ENCODE results near the gene SSBP1. TPM values are rescaled to one million over a fixed set of nuclear protein-coding genes. Genes with fewer than 3 reads are reported as not detected.

Gene SSBP1
- total RNA-seq, 1 donor = 148 TPM

DNA sequence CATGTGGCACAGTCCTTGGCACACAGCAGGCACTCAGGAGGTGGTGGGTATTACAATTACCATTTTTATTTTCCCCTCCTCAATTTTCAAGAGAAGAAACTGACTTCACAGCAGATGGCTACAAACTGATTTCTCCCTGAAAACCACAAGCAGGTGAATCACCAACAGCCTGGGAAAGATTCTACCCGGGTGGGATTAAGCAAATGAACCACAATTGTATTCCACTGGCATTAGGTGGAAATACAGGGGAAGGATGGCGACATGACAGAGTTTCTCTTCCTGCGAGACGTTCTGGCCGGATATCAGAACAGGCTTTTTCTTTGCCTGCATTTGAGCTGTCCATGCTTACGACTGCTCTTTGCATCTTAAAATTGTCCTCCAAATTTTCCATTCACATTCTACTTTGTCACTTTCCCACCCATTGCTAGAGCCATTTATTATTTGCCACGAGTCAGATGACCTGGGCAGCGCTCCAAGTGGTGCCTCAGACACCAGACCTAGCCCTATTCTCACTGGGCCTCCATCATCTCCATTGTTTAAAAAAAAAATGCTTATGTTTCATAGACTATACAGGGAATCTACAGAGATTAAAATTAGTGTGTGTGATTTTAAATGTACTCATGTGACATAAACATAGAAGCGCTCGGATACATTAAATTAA, 40.8 kb upstream of the SSBP1 start:
- no peak for TF ChIP-seq CTCF (IDR thresholded peaks at IDR 0.05; ENCODE audit: insufficient read depth, low read length)
- peak; percentile 10 for DNase-seq (ENCODE audit: low read depth)
- no peak overlapping the region for H3K4me3 ChIP-seq (ENCODE audit: low read depth, low read length)

DNA sequence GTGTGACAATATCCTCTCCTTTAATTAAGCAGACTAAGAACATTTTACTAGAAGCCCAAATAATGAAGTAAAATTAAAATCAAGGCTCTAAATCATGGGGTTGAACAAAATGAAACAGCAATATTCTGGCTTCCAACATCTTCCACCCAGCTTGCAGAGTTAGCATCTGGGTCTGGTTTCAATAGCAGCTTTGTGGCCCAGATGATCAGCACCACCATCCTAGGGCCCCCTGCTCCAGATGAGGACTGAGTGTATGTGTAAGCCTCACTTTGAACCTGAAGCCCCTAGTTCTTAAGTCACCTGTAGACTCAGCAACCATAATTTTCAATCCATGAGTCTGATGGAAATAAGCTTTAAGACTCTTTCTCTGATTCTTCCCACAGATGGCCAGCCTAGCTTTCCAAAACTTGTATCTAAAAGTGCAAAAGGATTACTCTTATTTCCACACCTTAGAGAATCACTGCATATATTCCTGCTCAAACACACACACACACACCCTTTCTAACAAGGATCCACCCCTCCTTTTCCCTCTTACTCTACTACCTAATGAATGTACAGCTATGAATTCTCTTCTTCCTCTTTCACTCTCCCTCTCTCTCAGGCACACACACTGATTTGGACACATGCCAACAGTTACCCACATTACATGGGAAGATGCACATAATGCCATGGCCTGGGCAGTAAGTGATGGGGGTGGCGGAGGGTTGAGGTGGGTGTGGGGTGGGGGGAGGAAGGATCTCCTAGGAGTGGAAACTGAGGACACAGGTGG, 39.7 kb upstream of the SSBP1 start:
- no peak for TF ChIP-seq CTCF (IDR thresholded peaks at IDR 0.05; ENCODE audit: insufficient read depth, low read length)
- H3K4me3 ChIP-seq (ENCODE audit: low read depth, low read length) = no peak overlapping the region
- DNase-seq (ENCODE audit: low read depth) = no peak

- no peak for DNase-seq (ENCODE audit: low read depth)
- no peak overlapping the region for H3K4me3 ChIP-seq (ENCODE audit: low read depth, low read length)
- no peak for TF ChIP-seq CTCF (IDR thresholded peaks at IDR 0.05; ENCODE audit: insufficient read depth, low read length)
Measured at GRCh38 chr7:141699860-141700259, 38.3 kb upstream of the SSBP1 start.

- H3K4me3 ChIP-seq (ENCODE audit: low read depth, low read length) = peak overlapping the region; percentile 83
- DNase-seq (ENCODE audit: low read depth) = no peak
- TF ChIP-seq CTCF (IDR thresholded peaks at IDR 0.05; ENCODE audit: insufficient read depth, low read length) = no peak
Measured at GRCh38 chr7:141700296-141700847, 37.8 kb upstream of the SSBP1 start.

DNA sequence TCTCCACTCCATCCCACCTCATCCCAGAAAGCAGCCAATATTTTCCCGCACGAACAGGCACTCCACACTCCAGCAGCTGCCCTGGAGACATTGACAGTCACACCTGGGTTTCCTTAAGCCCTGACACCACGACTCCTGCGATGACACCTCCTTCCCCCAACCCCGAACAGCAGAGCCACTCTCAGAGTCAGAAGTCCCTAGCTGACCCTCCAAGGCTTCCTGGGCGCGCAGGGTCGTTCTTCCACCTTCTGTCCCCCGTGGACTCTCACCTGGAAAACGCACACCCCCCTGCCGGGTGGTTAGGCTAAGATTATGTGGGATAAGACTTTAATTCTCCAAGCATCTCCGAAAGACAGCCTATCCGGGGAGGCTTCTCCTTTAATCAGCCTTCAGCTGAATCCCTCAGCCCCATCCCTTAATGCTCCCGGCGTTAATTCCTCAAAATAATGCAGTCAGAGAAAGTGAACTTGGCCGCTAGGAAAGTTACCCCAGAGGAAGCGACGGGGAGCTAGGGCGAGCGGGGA, 37.2 kb upstream of the SSBP1 start:
- TF ChIP-seq CTCF (IDR thresholded peaks at IDR 0.05; ENCODE audit: insufficient read depth, low read length) = no peak
- DNase-seq (ENCODE audit: low read depth) = no peak
- peak overlapping the region; percentile 83 for H3K4me3 ChIP-seq (ENCODE audit: low read depth, low read length)

DNA sequence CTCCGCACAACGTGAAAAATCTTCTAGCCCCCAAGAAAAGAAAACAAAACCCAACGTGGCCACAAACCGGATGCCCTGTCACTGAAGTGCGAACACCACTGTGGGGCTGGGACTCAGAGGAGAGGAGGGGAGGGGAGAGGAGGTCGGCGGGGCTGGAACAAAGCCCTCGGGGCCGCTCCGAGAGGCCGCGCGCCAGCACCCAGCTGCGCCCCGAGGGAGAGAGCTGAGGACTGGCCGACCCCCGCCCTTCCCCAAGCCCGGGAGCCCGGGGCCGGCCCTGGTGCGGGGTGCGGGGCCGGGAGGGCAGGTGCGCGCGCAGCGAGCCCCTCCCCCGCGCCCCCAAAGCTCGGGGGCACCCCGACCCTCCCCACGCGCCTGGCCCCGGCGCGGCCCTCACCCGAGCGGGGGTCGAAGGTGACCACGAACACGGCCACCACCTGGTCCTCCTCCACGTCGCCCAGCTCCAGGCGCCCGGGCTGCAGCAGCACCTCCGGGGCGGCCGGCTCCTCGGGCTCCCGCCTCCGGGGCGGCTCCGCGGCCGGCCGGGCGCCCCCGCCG, 36.6 kb upstream of the SSBP1 start:
- no peak for DNase-seq (ENCODE audit: low read depth)
- TF ChIP-seq CTCF (IDR thresholded peaks at IDR 0.05; ENCODE audit: insufficient read depth, low read length) = no peak
- H3K4me3 ChIP-seq (ENCODE audit: low read depth, low read length) = peak overlapping the region; percentile 83

Data from fibroblast of the aortic adventitia (primary cell).